NCI-H748 treated with DMSO at 0.1 percent for 48 hours (cell line): ENCODE results near the gene PSMD6.

ENCODE experiments used
- DNase-seq: peaks from one replicate; lab custom pipeline; 2025; lab: John Stamatoyannopoulos, UW

PSMD6 gene

DNA sequence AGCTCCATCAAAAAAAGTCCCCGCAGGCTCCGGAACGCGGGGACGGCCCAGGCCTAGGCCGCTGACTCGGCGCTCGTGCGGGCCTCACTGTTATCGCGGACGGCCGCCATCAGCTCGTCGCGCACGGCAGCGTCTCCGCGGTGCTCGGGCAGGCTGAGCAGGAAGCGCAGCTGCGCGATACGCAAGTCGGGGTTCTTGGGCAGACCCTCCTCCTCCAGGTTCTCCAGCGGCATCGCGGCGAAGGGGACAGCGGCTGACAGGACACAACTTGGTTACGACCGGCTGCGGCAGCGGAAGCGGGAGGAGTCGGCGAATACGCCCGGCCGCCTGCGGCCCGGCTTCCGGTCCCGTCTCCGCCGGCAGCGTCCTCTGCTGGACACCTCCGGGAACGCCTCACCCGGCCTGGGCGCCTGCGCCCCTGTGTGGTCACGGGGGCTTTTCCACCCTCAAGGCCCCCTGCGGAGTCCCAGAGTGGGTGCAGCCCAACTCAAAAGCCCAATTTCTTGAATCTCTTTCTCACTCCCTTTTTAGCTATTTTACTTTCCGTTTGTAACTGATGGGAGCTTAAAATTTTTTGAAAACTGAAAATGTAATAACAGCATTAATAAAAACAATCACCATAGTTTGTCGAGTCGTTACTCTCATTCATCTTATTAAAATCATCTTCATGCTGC is at the start of gene PSMD6:
Gene PSMD6 (minus strand): TSS at position 308 of the 674 bp plus-strand sequence. CDS start 75 bp downstream, at position 233.
- DNase-seq = peak; percentile 53

DNA sequence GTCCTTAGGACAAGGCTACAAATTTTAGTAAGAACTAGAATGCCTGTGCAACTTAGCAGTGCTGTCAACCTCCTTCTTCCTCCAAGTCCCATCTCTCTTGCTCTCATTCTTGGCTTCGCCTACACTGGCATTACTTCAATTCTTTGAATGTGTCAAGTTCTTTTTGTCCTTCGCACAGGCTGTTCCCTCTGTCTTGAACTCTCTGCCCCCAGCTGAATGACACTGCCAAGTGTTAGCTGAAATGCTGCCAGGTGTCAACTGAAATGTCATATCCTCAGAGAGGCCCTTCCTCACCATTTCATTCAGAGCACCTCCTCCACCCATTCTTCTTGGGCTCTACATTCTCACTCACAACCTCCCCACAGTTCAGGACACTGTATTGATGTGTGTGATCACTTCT is 48.8 kb upstream of the PSMD6 start:
- no peak for DNase-seq

DNA sequence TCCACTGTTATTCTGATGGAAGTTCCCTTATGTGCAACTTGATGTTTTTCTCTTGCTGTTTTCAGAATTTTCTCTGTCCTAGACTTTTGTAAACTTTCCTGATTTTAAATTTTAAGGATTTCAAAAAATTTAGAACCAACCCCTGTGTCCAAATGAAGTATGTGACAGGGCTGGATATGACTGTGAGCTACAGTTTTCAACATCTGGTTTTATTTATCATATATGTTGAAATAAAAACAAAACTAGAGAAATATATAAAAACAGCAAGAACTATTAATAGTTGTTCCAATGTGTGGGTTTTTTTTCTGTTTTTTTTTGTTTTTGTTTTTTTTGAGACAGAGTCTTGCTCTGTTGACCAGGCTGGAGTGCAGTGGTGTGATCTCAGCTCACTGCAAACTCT is 47.4 kb upstream of the PSMD6 start:
- no peak for DNase-seq

DNA sequence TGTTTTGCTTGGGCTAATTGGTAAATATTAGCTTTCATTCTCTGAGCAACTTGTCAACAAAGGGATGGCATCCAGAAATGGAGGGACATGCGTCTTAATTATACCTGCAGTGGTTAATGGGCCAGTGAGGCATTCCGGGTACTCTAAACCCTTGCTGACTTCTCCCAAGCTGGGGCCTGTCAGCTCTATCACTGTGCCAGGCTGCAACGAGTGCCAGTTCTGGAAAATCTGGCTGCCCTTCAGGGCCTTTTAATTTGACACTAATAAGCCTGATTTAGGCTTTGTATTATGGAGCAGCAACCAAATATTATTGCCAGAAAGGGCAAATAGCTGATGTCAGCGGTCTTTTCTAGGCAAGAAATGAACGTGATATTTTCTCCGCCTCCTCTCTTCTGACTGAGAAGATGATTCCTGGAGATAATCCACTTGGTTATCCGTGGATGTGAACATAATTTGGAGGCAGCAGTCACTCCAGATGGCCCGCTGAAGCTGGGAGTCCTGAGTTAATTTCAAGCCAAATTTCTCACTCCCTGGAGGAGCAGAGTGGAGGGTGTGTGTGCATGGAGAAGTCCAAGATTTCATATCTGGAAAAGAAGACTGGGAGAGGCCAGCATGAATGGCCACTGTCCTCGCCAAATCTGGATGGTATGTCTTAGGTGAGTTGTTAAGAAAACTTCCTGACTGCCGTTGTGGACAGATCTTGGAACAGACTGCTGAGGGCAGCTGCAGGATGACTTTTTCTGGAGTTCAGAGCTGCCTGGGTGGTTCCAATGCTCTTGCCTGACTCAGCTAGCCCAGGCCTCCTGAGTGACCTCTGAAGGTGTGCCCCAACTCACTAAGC is 44.4 kb upstream of the PSMD6 start:
- no peak for DNase-seq

DNA sequence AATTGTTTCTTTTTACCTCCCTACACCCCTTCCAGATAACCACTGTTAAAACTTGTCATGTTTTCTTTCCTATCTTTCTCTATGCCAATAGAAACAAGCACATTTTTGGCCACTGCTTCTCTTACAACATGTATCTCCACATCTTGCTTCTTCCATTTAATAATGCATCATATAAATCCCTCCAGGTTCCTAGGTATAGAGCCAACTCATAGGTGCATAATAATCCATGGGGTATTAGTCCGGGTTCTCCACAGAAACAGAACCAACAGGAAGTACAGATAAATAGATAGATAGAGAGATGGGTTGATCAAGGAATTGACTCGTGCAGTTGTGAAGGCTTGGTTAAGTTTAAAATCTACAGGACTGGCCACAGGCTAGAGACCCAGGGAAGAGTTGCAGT is 41.5 kb upstream of the PSMD6 start:
- DNase-seq = no peak

DNA sequence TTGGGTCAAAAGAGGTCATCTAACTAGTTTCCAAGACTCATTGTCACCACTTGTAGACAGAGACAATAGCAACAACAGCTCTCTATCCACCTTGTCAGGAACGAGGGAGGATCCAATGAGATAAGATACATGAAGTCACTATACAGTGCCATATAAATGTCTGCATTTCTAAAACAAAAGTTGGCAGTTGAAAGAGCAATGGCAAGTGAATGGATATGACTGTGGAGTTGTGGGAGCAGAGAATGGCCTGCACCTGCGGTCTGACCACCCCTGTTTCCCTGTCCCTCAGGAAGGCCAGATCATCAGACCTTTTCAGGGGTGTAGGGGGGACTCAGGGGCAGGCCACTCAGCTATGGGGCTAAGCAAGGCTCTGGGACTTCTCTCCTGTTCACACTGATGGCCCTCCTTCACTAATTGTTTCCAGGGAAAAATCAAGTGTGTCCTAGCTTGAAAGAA is 40.7 kb upstream of the PSMD6 start:
- DNase-seq = no peak

DNA sequence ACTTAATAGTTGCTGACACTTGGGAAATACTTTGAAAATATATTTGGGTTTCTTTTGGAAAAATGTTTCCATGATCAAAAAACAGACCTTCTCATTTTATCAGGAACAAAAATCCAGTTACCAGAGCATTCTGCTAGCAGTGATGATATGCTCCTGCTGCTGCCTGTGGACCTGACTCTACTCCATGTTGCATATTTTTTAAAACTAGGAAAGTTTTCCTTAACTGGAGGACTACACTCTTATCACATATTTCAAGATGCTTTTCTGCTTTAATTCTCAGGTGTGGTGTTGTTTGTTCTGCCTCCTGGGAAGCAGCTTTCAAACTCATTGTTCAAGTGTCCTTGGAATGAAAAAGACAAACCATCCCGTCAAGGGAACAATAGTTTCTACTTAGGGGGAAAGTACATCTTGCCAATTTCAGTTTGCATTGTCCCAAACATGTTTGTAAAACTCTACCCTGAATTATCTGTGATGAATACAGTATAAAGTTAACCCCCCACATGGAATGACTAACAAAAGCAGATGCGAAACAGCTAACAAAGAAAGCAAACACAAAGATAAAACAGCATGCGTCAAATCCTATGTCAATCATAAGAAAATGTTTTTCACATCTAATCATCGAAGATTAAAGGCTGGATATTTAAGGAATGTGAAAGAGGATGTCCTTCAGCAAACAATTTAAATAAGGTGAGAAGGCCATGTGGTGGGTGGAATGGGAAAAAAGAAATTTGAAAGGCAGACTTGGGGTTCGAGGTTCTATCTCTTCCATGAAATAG is 40.1 kb upstream of the PSMD6 start:
- no peak for DNase-seq

DNA sequence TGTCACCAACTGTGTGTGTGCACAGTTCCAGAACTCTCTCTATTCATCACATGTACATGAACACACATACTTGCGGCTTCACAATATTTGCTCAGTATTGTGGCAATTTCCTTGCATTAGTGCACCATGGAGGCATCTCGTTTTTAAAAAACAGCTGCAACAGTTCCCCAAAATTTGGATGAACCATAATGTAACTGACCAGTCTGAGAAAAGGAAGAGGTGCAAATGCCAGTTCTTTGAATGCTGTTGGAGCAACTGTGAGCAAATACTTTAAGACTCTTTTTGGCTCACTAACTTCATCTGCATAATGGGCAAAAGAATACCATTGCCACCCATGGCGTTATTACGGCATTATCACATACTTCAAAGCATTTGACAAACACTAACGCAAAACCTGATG is 38.3 kb upstream of the PSMD6 start:
- DNase-seq = no peak

DNA sequence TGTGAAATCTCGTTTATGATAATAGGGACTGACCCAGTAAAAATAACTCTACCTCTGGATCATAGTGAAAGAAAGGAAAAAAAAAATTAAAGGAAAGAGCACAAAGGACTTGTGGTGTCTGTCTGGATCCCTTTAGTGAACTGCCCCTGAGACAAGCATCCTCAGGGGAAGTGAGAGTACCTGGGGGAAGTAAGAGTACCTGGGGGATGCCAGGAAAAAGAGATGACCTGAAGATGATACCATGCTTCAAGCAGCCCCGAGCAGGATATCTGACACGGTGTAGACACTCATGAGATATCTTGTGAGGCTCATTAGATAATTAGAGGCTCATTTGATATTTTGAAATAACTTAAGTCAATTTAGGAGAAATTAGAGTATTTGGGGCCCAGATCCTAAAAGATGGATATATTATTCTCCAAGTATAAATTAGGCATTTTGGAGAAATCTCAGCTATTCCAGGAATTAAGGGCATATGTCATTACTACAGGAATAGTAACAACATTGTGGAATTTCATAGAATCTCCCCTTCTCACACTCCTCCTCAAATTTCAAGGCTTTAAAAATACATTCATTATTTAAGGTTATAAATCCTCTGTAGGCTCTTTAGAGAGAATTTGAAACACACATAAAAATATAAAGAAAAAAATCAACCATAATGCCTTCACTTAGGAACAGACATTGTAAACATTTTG is 36.3 kb upstream of the PSMD6 start:
- no peak for DNase-seq

DNA sequence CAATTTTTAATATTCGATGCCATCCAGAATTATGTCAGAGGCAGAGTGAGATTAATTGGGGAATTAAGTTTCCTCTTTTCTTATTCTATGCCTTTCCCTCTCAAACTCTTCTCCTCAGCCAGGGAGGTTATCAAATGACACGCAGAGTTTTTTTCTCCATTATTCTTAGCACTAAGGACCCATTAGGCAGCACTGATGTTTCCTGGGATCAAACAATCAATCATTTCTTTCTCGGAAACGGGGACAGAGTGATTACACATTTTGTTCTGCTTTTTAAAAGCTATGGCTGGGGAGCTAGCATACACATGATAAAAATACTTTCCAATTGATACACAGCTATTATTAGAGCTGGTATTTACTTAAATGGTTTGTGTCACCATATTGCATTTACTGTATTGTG is 35.3 kb upstream of the PSMD6 start:
- no peak for DNase-seq

DNA sequence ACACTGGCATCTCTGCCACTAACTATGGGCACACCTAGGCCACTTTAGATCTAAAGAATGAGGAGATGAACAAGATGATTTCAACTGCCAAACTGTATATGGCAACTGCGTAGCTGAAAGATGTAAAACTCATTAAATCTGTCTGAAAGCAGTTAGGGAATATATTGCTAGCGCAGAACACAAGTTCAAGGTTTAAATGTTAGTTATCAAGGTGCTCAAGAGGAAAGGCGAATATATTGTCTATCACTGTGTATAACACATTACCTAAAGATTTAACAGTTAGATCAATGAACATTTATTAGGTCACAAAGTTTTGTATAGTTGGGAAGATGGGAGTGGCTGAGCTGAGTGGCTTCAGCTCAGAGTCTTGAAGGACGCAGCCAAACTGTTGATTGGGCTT is 33.9 kb upstream of the PSMD6 start:
- no peak for DNase-seq

DNA sequence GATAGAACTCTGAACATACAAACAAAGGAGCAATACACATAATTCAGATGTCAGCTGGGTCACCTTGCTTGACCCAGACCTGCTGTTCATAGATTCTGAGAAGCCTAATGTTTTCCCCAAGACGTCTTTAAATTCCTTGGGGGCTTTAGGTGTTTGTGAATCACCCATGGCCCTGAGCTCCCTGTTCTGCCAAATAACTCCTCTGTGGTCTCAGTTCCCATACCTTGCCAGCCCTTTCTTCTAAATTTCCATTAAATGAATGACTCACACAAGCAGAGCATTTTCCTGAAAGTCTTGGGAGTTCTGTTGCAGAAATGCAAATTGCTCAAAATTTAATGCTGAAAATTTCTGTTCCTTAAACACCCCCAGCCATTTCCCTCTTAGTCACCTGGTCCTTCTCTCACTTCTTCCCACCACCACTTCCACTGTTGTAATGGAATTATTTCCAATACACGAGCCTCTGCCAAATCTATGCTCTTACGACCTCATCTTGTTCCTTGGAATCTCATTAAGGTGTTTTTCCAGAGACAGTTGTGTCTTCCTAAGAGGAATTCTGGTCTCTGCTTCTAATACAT is 33.4 kb upstream of the PSMD6 start:
- no peak for DNase-seq

DNA sequence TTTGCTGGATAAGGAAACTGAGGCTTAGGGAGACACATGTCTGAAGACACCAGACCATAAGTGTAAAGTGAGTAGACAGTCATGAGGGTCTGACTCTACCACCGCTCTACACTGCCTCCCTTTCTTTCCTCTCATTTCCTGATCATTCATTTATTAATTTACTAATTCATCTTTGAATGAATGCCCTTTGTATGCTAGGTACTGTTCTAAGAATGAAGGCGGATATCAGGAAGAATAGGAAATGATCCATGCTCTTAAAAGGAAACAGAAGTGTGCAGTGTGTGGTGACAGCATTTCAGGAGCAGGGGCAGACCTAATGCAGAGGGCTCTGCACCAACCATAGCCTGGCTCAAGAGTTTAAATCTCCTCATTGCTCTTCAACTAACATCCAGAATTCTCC is 31.8 kb upstream of the PSMD6 start:
- no peak for DNase-seq

DNA sequence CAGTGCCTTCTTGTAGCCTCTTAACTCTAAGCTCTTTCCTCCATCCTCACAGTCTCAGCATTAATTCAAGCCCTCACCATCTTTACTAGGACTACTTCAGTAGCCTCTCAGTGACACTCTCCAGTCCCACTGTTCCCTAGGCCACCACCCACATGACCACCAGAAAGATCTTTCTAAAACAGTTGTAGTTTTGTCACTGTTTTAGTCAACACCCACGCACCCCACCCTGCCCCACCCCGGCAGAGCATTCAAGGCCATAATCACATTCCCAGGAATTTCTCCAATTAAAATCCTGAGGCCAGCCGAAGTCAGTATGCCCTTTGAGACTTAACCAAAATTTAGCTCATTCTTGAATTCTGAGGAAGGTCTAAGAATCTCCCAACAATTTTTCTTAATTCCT is 31.2 kb upstream of the PSMD6 start:
- DNase-seq = no peak

DNA sequence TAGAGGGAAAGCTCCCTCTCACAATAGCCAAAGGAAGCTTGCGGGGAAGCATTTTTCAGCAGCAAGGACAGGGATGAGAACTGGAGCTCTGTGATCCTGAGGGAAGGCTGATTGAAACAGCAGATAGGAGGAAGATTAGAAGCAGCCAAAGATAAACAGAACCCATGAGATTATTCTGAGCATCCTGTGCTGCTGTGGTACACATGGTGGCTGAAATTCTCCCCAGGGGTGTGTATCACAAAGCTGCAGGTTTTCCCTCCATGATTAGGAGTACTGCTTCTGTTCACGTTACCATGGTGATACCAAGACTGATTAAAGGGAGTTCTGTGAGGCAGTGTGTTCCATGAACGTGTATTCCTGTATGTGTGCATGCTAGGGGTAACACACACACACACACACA is 30.3 kb upstream of the PSMD6 start:
- peak; percentile 18 for DNase-seq

DNA sequence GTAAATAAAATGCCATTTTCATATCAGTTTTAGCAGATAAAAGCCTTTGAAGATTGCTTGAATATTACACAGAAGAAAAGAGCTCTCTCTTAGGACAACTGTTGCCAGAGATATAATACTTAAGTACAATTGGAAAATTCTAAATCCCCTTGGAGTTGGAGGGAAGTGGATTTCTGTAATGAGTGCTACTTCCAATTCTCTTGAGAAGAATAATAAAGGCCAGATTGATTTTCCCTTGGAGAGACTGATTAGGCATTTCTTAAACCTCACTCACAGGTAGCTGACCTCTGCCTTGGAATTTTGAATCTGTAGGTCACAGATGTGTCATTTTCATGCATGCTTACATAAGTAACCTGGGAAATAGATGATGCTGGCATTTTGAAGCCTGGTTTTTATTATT is 29.8 kb upstream of the PSMD6 start:
- DNase-seq = no peak

DNA sequence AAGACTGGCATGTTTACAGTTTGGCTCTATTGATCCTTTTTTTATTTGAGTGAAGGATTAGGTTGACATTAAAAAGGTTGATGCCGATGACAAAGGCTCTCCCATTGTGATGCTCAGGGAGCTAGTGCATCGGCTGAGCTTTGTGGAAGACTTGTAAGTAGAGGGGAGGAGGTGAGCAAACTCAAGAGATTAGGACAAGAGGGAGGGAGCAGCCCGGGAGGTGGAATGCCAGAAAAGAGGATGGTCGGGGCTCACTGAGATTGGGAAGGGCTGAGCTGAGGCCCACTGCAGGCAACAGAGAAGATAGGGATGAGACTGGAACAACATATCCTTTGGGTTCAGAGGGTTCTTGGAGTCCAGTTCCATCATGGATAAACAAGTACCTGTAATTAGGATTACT is 26.5 kb upstream of the PSMD6 start:
- no peak for DNase-seq

DNA sequence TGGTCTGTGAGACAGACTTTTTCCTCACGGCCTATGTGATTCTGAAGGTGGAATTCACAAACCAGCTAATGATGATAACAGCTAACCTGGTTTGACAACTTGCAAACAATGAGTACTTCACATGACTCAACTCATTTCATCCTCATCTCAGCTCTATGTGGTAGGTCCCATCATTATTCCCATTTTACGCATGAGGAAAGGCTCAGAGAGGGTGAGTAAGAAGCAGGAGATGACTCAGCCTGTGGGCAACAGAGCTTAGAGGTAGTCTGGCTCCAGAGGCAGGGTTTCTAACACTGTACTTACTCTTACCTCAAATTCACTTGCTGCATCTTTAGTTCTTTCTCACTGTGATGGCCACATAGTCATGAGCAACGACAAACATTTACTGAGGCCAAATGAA is 25.8 kb upstream of the PSMD6 start:
- no peak for DNase-seq

DNA sequence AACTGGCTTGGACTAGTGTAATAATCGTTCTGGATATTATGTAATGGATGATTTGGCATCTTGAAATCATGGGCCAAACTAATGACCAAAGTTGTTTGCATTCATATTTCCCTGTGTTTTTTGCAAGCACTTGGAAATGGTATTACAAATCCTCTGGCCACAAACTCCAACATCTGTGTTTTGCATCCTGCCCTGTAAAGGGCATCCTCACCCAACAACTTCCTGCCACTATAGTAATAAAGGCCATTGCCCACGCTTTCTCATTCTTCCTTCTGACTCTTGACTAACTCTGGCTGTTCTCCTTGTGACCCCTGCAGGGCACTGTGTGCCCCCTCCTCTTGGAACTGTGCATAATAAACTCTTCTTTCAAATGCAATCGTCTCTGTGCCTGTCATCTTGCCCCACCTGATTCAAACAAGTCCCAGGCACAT is 25.4 kb upstream of the PSMD6 start:
- DNase-seq = no peak

DNA sequence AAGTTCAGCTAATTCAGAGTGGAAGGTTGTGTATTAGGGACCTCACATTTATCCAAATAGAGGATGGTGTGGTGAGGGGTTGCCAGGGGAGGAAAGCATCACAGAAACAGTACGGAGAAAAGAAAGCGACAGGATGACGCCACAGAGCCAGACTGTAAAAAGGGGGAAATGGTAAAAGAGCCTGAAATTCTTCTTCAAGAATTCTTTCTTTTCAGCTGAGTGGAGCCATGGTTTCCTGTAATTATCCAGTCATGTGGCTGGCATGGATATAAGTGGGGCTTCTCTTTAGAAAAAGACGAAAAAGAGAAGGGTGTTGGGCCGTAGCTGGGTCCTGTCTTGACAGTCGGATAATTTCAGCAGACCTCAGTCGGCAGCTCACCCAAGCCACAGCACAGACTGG is 24.5 kb upstream of the PSMD6 start:
- DNase-seq = no peak

DNA sequence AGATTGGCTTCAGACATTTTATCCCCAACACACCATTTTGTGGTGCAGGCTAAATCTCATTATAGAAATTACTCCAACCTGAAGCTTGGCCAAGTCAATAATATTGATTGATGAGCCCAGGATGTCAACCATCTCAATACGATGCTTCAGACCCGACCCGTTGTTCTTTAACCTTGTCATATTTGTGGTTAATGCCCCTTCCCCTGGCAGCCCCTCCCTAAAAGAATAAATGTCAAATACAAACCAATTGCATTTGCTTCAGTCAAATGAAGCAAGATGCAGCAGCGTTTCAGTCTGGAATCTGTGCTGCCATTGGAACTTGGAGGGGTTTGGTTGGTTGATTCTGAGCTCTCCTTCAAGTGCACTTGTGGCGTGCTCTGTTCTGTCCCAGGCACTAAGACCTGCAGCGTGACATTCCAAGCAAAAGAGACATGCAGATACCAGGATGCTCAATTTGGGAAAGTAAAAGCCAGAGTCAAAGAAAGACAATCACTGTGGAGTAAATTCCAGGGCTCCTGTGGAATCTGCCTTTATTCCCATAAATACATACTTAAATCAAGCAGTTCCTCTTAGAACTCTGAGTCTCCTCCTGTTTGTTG is 23.8 kb upstream of the PSMD6 start:
- DNase-seq = no peak
